ENCODE measurements around the gene MEN1. TPM values are rescaled to one million over a fixed set of nuclear protein-coding genes. Genes with fewer than 3 reads are reported as not detected.

MEN1 gene
- total and polyA plus RNA-seq, 10 donors, result 17.8 to 33.6 (median 27.2) TPM

GRCh38 chr11:64757549-64758329 lies 52.6 kb downstream of the MEN1 start:
- Histone ChIP-seq H3K27ac (peak overlapping the region in 1 of 8 donors; percentile 91), H3K4me3 (no peak overlapping the region), H3K4me1 (peaks cover 24 to 53% (median 39%) of the 10 kb centered on the region in 6 donors), H3K9me3 (no peaks in the 10 kb centered on the region), H3K27me3 (replicated peaks in 1 of 7) (no peaks in the 10 kb centered on the region), H3K36me3 (peaks cover 0 to 49% (median 2%) of the 10 kb centered on the region in 6 donors)
- peak; percentile 67 for DNase-seq
- intact Hi-C loops (cut with DNase I; ENCODE audit: low total_unique reads), result no loop called here
- 87 to 99% (median 89%) methylated on average over 7 to 19 of the region's 19 CpGs for WGBS, 5 donors
- TF ChIP-seq CTCF (IDR thresholded peaks at IDR 0.05 in 8 of 11, conservative IDR thresholded peaks at IDR 0.05 in 3 of 11) (no peak), POLR2AphosphoS5 (IDR thresholded peaks at IDR 0.05) (peak in 2 of 3 donors; percentile 4 to 39)

GRCh38 chr11:64755681-64756361 lies 54.5 kb downstream of the MEN1 start:
- H3K4me3 ChIP-seq, result no peak overlapping the region
- H3K4me1 ChIP-seq, result peaks cover 10 to 48% (median 24%) of the 10 kb centered on the region in 6 donors
- no peaks in the 10 kb centered on the region for H3K9me3 ChIP-seq
- TF ChIP-seq POLR2AphosphoS5 (IDR thresholded peaks at IDR 0.05), result no peak
- no peak for TF ChIP-seq POLR2A (IDR thresholded peaks at IDR 0.05)
- no peak for TF ChIP-seq CTCF (IDR thresholded peaks at IDR 0.05 in 8 of 11, conservative IDR thresholded peaks at IDR 0.05 in 3 of 11)
- peak; percentile 71 for DNase-seq
- intact Hi-C loops (cut with DNase I; ENCODE audit: low total_unique reads), result no loop called here
- peak overlapping the region in 1 of 8 donors; percentile 24 for H3K27ac ChIP-seq
- H3K36me3 ChIP-seq, result peaks cover 0 to 49% (median 0%) of the 10 kb centered on the region in 6 donors
- no peaks in the 10 kb centered on the region for H3K27me3 ChIP-seq (replicated peaks in 1 of 7)
- 87 to 94% (median 89%) methylated on average over 12 to 13 of the region's 13 CpGs for WGBS, 5 donors

DNA sequence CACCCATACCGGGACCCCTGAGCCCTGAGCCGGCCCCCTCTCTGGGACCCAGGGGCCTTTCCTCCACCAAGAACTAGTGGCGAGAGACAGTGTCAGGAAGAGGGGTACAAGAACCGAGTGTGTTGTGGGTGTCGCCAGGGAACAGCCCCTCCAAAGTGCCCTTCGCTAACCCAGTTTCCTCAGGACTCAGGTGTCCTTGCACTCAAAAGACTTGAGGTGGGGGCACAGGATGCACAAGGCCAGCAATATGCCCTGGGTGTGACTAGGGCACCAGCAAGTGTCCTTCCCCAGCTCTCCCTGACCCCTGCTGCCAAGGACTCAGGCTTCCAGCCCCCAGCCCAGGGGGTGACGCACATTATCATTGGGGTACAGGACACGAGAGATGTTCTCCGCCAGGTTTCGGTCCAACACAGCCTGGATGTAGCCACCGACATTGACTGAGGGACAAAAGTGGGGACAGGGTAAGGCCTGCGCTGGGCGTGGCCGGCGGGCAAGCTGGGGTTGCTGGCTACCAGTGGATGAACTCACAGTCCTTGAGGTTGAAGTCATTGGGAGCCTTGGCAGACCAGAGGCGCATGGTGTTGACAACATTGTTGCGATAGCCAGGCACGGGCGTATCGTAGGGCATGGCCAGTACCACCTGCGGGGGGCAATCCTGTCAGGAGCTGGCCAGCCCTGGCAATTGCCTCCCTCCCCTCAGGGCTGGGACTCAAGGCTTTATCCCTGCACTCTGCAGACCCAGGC lies 55.3 kb downstream of the MEN1 start:
- TF ChIP-seq POLR2AphosphoS5 (IDR thresholded peaks at IDR 0.05), result no peak
- Histone ChIP-seq H3K27me3 (replicated peaks in 1 of 7) (no peaks in the 10 kb centered on the region), H3K9me3 (no peaks in the 10 kb centered on the region), H3K27ac (no peak overlapping the region), H3K4me3 (no peak overlapping the region), H3K4me1 (peaks cover 3 to 48% (median 17%) of the 10 kb centered on the region in 6 donors), H3K36me3 (peaks cover 0 to 50% (median 0%) of the 10 kb centered on the region in 6 donors)
- intact Hi-C loops (cut with DNase I; ENCODE audit: low total_unique reads), result no loop called here
- 87 to 96% (median 90%) methylated on average over 19 to 21 of the region's 21 CpGs for whole genome bisulfite sequencing, 5 donors
- peak; percentile 67 for DNase-seq

DNA sequence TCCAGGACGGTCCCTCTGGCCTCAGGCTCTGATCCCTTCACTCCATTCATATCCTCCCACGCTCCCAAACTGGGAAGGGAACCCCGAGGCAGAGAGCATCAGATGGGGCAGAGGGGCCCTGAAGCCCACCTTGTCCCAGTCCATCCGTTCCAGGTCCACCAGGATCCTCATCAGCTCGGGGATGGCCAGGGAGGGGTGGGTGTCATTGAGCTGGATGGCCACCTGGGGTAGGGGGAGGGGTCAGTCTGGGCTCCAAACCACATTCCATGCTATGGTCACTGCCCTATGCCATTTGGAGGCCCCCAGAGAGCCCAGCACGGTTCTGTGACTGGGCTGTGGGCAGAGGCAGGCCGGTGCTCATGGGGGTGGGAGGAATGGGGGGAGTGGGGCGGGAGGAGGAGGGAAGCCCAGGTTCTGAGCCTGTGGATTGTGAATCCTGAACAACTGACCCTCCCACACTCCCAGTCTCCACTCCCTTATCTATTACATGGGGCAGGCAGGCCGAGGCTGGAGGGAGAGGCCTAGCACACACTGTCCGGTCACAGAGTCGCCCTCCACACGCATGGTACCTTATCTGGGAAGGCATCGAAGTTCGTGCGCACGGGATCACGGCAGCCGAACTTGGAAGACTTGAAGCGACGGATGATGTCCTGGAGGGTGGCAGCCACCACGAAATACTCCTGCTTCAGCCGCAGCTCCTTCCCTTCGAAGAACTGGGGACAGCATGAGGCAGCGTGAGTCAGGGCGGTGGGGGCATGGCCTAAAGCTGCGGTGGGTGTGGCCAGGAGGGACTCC lies 56.0 kb downstream of the MEN1 start:
- intact Hi-C loops (cut with DNase I; ENCODE audit: low total_unique reads), result no loop called here

More for the DNA sequence above, 56.0 kb downstream of the MEN1 start:
- WGBS, 5 donors, result 91 to 95% (median 94%) methylated on average over 23 to 26 of the region's 26 CpGs
- no peaks in the 10 kb centered on the region for H3K9me3 ChIP-seq
- no peak for TF ChIP-seq POLR2A (IDR thresholded peaks at IDR 0.05)
- TF ChIP-seq CTCF (IDR thresholded peaks at IDR 0.05 in 8 of 11, conservative IDR thresholded peaks at IDR 0.05 in 3 of 11), result no peak
- TF ChIP-seq POLR2AphosphoS5 (IDR thresholded peaks at IDR 0.05), result no peak
- H3K4me1 ChIP-seq, result peaks cover 0 to 48% (median 9%) of the 10 kb centered on the region in 6 donors
- DNase-seq, result peak; percentile 57
- H3K36me3 ChIP-seq, result peaks cover 0 to 47% (median 0%) of the 10 kb centered on the region in 6 donors
- no peak overlapping the region for H3K4me3 ChIP-seq
- no peaks in the 10 kb centered on the region for H3K27me3 ChIP-seq (replicated peaks in 1 of 7)
- H3K27ac ChIP-seq, result no peak overlapping the region

Data from spleen (tissue), 11 donors.